ENCODE results near the gene ARL4A.

ARL4A gene

GRCh38 chr7:12719141-12719919 lies 31.9 kb downstream of the ARL4A start:
- H3K4me3 ChIP-seq (ENCODE audit: severe bottlenecking) = no peak overlapping the region
- no peak for DNase-seq (ENCODE audit: low spot score)
- ATAC-seq (ENCODE audit: low read depth) = peak; percentile 55
- H3K27me3 ChIP-seq (ENCODE audit: insufficient read depth, poor library complexity, severe bottlenecking) = no peaks in the 10 kb centered on the region
- H3K36me3 ChIP-seq (ENCODE audit: low read depth) = no peaks in the 10 kb centered on the region
- peaks cover 48% of the 10 kb centered on the region for H3K4me1 ChIP-seq (ENCODE audit: insufficient read depth, poor library complexity, severe bottlenecking)
- H3K27ac ChIP-seq (ENCODE audit: poor library complexity, severe bottlenecking) = peak overlapping the region; percentile 94
- no peak for TF ChIP-seq CTCF (IDR thresholded peaks at IDR 0.05; ENCODE audit: poor library complexity, severe bottlenecking)
- no peaks in the 10 kb centered on the region for H3K9me3 ChIP-seq (ENCODE audit: severe bottlenecking)

DNA sequence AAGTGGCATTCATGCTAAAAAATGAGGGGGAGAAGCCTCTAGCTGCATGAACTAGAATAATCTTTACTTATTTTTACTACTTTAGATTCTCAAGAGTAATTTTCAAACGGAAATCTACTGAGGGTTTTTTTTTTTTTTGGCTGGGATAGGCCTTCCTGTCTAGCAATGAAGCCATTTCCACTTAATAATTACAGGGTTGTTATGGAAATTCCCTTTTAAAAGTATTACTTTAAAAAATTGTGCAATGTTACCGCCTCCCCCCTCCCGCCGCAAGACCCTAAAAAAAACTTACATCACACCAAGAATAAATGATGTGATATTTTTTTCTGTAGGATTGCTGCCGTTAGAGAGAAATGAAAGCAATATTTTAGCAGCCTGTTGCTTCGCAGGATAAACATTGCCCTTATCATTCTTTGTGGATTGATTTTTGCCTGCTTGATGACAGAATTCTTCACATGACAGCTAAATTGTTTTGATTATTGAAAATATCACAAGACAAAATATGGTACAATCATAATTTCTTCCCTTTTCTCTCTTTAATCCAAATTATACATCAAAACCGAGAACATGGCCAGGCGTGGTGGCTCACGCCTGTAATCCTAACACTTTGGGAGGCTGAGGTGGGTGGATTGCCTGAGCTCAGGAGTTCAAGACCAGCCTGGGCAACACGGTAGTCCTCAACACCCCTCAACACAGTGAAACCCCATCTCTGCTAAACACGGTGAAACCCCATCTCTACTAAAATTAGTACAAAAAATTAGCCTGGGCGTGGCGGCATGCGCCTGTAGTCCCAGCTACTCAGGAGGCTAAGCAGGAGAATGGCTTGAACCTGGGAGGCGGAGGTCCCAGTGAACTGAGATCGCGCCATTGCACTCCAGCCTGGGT lies 32.8 kb downstream of the ARL4A start:
- no peaks in the 10 kb centered on the region for H3K27me3 ChIP-seq (ENCODE audit: insufficient read depth, poor library complexity, severe bottlenecking)
- no peak for ATAC-seq (ENCODE audit: low read depth)
- no peak overlapping the region for H3K4me3 ChIP-seq (ENCODE audit: severe bottlenecking)
- H3K4me1 ChIP-seq (ENCODE audit: insufficient read depth, poor library complexity, severe bottlenecking) = peaks cover 39% of the 10 kb centered on the region
- no peak for DNase-seq (ENCODE audit: low spot score)
- no peak for TF ChIP-seq CTCF (IDR thresholded peaks at IDR 0.05; ENCODE audit: poor library complexity, severe bottlenecking)
- no peaks in the 10 kb centered on the region for H3K9me3 ChIP-seq (ENCODE audit: severe bottlenecking)
- peak overlapping the region; percentile 94 for H3K27ac ChIP-seq (ENCODE audit: poor library complexity, severe bottlenecking)
- H3K36me3 ChIP-seq (ENCODE audit: low read depth) = no peaks in the 10 kb centered on the region

DNA sequence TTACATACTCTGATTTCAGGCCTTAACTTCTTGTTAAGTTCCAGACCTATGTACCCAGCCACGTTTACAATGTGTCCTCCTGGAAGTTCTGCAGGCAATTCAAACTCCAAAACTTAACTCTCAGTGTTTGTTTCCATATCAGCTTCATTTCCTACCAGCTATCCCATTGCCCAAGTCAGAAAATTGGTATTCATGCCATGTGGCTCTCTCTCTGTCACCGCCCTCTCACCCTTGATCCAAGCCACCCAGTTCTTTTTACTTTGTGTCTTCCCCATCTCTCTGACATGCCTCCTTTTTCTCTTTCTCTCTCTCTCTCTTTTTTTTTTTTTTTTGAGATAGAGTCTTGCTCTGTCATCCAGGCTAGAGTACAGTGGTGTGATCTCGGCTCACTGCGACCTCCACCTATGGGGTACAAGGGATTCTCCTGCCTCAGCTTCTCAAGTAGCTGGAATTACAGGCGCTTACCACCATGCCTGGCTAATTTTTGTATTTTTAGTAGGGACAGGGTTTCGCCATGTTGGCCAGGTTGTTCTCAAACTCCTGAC lies 33.9 kb downstream of the ARL4A start:
- no peak for TF ChIP-seq CTCF (IDR thresholded peaks at IDR 0.05; ENCODE audit: poor library complexity, severe bottlenecking)
- ATAC-seq (ENCODE audit: low read depth) (no peak), DNase-seq (ENCODE audit: low spot score) (no peak)
- Histone ChIP-seq H3K4me3 (ENCODE audit: severe bottlenecking) (no peak overlapping the region), H3K27me3 (ENCODE audit: insufficient read depth, poor library complexity, severe bottlenecking) (no peaks in the 10 kb centered on the region), H3K36me3 (ENCODE audit: low read depth) (no peaks in the 10 kb centered on the region), H3K9me3 (ENCODE audit: severe bottlenecking) (no peaks in the 10 kb centered on the region), H3K4me1 (ENCODE audit: insufficient read depth, poor library complexity, severe bottlenecking) (peaks cover 27% of the 10 kb centered on the region), H3K27ac (ENCODE audit: poor library complexity, severe bottlenecking) (no peak overlapping the region)

GRCh38 chr7:12722136-12722535 lies 34.7 kb downstream of the ARL4A start:
- Histone ChIP-seq H3K4me3 (ENCODE audit: severe bottlenecking) (no peak overlapping the region), H3K27ac (ENCODE audit: poor library complexity, severe bottlenecking) (no peak overlapping the region), H3K9me3 (ENCODE audit: severe bottlenecking) (no peaks in the 10 kb centered on the region), H3K4me1 (ENCODE audit: insufficient read depth, poor library complexity, severe bottlenecking) (peaks cover 22% of the 10 kb centered on the region), H3K36me3 (ENCODE audit: low read depth) (no peaks in the 10 kb centered on the region), H3K27me3 (ENCODE audit: insufficient read depth, poor library complexity, severe bottlenecking) (no peaks in the 10 kb centered on the region)
- no peak for TF ChIP-seq CTCF (IDR thresholded peaks at IDR 0.05; ENCODE audit: poor library complexity, severe bottlenecking)
- ATAC-seq (ENCODE audit: low read depth) (no peak), DNase-seq (ENCODE audit: low spot score) (no peak)

All from RWPE2 (cell line).